ENCODE measurements around the gene CEP126. TPM values are rescaled to one million over a fixed set of nuclear protein-coding genes. Genes with fewer than 3 reads are reported as not detected.

The CEP126 gene
- total RNA-seq, 4 donors from 2014 or later: 0.45 to 3.8 (median 1.6) TPM

GRCh38 chr11:101872171-101872882, 42.5 kb upstream of the CEP126 start:
- H3K4me1 ChIP-seq: no peaks in the 10 kb centered on the region
- DNase-seq: no peak
- 59 to 68% methylated on average over 6 of the region's 6 CpGs for WGBS, 2 donors
- H3K27ac ChIP-seq: no peak overlapping the region
- H3K4me3 ChIP-seq: no peak overlapping the region
- no peaks in the 10 kb centered on the region for H3K9me3 ChIP-seq
- H3K36me3 ChIP-seq: no peaks in the 10 kb centered on the region
- H3K27me3 ChIP-seq: no peaks in the 10 kb centered on the region
- intact Hi-C loops (cut with DNase I): no loop called here
- no peak for TF ChIP-seq CTCF (IDR thresholded peaks at IDR 0.05)
- TF ChIP-seq POLR2A (IDR thresholded peaks at IDR 0.05): no peak

- 82 to 86% methylated on average over 4 of the region's 4 CpGs for WGBS, 2 donors
- Histone ChIP-seq H3K27me3 (no peaks in the 10 kb centered on the region), H3K27ac (no peak overlapping the region), H3K9me3 (no peaks in the 10 kb centered on the region), H3K36me3 (no peaks in the 10 kb centered on the region), H3K4me3 (no peak overlapping the region), H3K4me1 (no peaks in the 10 kb centered on the region)
- no peak for DNase-seq
- intact Hi-C loops (cut with DNase I): no loop called here
- peak in 1 of 6 experiments; percentile 19 for TF ChIP-seq CTCF (IDR thresholded peaks at IDR 0.05)
- no peak for TF ChIP-seq POLR2A (IDR thresholded peaks at IDR 0.05)
Measured at GRCh38 chr11:101880222-101880621, 34.6 kb upstream of the CEP126 start.

DNA sequence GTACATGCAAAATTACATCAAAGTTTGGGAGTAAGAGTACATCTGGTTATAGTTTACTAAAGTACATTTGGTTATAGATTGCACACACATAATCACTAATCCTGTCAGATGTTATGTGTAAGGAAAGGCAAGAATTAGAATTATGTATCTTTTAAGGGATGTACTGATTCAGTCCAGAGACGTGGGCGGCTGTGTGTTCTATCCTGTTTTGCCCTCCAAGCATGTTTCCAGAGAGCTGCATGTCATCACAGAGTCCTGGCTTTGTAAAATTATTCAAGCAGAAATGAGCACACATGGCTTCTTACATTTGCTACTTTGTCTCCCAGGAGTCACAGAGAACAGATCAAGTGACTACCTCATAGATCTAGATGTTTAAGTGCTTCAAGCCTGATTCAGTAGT, 33.2 kb upstream of the CEP126 start:
- Histone ChIP-seq H3K9me3 (no peaks in the 10 kb centered on the region), H3K27me3 (no peaks in the 10 kb centered on the region), H3K4me3 (no peak overlapping the region), H3K27ac (no peak overlapping the region), H3K36me3 (no peaks in the 10 kb centered on the region), H3K4me1 (no peaks in the 10 kb centered on the region)
- TF ChIP-seq POLR2A (IDR thresholded peaks at IDR 0.05) (no peak), CTCF (IDR thresholded peaks at IDR 0.05) (no peak)
- intact Hi-C loops (cut with DNase I): no loop called here
- DNase-seq: no peak
- WGBS, 2 donors: 27 to 48% methylated on average over 2 of the region's 2 CpGs

DNA sequence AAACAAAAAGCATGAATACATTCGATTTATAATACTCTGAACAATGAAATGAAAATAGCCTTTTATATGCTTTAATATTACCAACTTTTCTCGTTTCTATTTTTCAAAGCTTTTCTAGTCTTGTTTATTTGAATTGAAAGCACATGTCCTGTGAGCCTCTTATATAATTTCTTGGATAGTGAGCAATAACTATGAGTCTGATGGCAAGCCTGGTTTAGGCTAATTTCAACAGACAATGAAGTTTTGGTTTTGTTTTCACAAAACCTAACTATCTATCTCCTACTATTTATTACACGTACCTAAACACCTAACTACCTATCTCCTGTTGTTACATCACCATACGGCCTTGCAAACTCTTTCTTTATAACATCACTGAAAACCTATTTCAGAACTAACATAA, 29.2 kb upstream of the CEP126 start:
- Histone ChIP-seq H3K4me1 (no peaks in the 10 kb centered on the region), H3K9me3 (no peaks in the 10 kb centered on the region), H3K36me3 (no peaks in the 10 kb centered on the region), H3K27me3 (no peaks in the 10 kb centered on the region), H3K4me3 (no peak overlapping the region), H3K27ac (no peak overlapping the region)
- intact Hi-C loops (cut with DNase I): no loop called here
- DNase-seq: no peak
- WGBS, 2 donors: 65 to 69% methylated on average over 4 of the region's 4 CpGs
- TF ChIP-seq POLR2A (IDR thresholded peaks at IDR 0.05) (no peak), CTCF (IDR thresholded peaks at IDR 0.05) (no peak)

DNA sequence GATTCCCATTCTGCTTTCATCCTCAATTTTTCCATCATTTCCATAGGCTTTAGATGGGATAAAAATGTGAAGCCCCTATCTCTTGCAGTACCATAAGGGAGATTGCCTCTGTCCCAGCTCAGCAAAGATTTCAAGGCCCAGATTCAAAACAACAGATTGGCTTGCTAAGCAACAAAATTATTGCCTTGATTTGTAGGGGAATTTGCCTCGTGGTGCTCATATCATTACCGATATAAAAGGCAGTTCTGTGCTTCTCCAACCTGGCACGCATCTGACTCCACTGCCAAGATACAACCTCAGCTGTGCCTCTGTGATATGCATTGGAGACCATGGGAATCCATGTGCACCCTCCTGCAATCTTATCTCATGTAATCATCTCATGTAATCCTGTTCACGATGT, 25.0 kb upstream of the CEP126 start:
- no peaks in the 10 kb centered on the region for H3K4me1 ChIP-seq
- no peak overlapping the region for H3K27ac ChIP-seq
- H3K4me3 ChIP-seq: no peak overlapping the region
- intact Hi-C loops (cut with DNase I): no loop called here
- no peak for TF ChIP-seq POLR2A (IDR thresholded peaks at IDR 0.05)
- no peak for TF ChIP-seq CTCF (IDR thresholded peaks at IDR 0.05)
- no peaks in the 10 kb centered on the region for H3K9me3 ChIP-seq
- no peak for DNase-seq
- WGBS, 2 donors: 78 to 85% methylated on average over 4 of the region's 4 CpGs
- H3K36me3 ChIP-seq: no peaks in the 10 kb centered on the region
- no peaks in the 10 kb centered on the region for H3K27me3 ChIP-seq
